Measurements from ENCODE around the gene RBP3.

The RBP3 gene

DNA sequence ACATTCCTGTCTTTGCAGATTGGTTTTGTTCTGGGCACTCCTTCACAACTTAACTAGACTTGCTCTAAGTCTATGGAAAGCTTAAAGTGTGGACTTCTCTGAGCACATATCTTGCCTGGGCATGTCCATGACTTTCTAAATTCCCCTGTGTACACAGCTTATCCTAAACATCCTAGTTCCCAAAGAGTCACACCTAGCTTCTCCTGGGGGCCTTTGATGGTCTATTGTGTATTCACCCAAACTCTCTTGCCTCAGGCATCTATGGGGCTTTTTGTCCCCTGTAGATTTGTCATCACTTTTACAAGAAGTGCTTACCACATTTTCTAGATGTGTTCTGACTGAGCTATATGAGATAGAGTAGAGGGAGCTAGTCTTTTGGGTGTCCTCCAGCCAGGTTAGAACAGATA lies 48.2 kb downstream of the RBP3 start:
- in situ Hi-C loops (cut with MboI; ENCODE audit: low sequenced_read_pairs) = no loop called here

DNA sequence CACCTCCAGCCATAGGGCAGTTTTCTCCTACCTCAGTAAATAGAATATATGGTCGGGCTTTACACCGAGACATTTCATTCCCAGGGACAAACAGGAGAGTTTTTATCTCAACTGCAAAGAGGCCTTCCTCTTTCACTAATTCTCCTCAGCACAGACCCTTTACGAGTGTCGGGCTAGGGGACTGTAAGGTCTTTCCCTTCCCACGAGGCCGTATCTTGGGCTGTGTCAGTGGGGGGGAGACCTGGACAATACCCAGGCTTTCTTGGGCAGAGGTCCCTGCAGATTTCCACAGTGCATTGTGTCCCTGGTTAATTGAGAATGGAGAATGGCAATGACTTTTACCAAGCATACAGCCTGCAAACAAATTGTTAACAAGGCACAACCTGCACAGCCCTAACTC lies 49.1 kb downstream of the RBP3 start:
- in situ Hi-C loops (cut with MboI; ENCODE audit: low sequenced_read_pairs) = no loop called here

- in situ Hi-C loops (cut with MboI; ENCODE audit: low sequenced_read_pairs) = no loop called here
Measured at GRCh38 chr10:47400251-47400650, 52.1 kb downstream of the RBP3 start.

GRCh38 chr10:47400786-47401185 lies 52.6 kb downstream of the RBP3 start:
- in situ Hi-C loops (cut with MboI; ENCODE audit: low sequenced_read_pairs) = no loop called here

- in situ Hi-C loops (cut with MboI; ENCODE audit: low sequenced_read_pairs) = no loop called here
Measured at GRCh38 chr10:47401210-47401609, 53.0 kb downstream of the RBP3 start.

DNA sequence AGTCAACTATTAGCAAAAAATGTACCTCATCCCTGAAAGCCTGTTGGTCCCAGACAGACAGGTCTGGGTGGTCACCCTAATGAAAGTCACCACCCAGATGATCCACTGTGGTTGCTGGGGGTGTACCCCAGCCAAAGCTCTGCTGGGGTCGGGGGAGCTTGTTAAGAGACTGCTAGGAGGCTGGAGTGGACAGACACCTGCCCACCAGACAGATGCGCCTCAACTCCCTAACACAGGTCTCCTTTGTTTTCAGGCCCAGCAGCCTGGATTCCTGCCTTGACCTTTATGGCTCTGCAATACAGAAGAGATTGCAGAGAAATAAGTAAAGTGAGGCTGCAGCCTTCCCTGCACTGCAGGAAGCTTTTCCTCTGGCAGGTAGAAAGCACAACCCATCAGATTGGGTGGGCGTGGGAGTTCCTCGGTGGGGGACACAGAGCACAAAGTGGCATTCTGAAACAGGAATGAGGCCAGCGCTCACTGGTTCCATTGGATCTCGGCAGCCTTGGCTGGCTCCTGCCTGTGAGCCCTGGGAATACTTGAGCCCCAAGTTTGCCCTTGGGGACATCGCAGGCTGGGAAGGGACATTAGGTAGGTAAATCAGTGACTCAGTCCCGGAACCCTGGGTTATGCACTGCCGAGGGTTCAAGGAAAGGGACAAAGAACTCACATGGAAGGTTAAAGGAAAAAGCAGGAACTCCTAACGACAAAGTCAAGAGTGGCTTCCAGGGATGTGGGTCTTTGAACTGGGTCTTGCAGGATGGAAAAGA lies 53.9 kb downstream of the RBP3 start:
- in situ Hi-C loops (cut with MboI; ENCODE audit: low sequenced_read_pairs) = no loop called here

GRCh38 chr10:47402641-47403301 lies 54.6 kb downstream of the RBP3 start:
- in situ Hi-C loops (cut with MboI; ENCODE audit: low sequenced_read_pairs) = no loop called here

DNA sequence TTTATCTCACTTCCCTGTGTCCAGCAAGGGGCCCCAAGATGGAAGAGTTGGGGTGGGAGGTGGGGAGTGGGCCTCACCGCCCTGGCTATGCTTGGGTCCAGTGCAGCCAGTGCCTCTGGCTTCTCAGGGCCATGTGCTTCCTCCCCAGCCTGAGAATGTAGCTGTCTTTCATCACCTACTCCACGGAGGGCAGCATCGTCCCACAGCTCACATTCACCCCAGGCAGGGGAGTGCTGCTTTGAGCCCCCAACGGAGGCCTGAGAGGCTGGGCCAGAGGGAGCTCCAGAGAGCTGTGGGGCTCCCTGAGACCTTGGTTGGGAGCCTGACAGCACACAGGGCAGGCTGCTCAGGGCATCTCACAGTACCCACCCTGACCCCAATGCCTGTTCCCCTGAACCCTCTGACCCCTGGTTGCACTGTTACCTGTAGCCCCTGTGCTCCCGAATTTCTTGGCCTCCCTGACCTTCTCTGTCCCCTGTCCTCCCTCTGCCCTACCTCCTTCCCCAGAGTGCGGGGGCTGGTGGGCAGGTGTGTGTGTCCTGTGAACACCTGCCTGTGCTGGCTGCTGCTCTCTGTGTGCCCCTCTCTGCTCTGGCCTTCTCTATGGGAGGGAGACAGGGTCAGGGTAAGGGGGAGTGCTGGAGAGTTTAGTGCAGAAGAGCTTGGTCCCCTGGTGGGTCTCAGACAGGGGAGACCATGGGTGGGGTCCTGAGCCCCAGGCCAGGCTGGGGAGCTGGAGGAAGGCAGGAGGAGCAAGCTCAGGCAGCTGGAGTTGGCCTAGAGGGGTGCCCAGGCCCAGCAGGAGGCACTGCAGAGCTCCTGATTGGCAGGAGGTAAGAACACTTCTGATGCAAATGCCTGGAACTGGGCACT lies 55.5 kb downstream of the RBP3 start:
- in situ Hi-C loops (cut with MboI; ENCODE audit: low sequenced_read_pairs) = no loop called here

DNA sequence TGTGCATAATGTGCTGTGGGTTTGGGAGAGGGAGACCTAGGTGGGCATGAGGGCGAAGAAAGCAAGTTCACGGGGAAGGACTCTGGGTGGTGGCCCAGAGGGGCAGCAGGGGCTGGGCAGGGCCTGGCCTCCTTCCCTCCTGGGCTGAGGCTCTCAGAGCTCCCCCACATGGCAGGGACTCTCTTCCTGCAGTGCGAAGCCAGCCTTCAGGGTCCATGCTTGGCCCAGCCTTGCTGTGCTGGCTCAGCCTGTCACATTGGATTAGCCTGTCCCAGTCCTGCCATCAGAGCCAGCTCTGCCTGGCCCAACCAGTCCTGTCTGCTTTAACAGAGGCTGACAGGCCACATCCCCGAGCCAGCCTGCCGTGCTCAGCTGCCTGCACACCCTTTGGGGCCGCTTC lies 56.3 kb downstream of the RBP3 start:
- in situ Hi-C loops (cut with MboI; ENCODE audit: low sequenced_read_pairs) = no loop called here

GRCh38 chr10:47404937-47405336 lies 56.8 kb downstream of the RBP3 start:
- in situ Hi-C loops (cut with MboI; ENCODE audit: low sequenced_read_pairs) = no loop called here

DNA sequence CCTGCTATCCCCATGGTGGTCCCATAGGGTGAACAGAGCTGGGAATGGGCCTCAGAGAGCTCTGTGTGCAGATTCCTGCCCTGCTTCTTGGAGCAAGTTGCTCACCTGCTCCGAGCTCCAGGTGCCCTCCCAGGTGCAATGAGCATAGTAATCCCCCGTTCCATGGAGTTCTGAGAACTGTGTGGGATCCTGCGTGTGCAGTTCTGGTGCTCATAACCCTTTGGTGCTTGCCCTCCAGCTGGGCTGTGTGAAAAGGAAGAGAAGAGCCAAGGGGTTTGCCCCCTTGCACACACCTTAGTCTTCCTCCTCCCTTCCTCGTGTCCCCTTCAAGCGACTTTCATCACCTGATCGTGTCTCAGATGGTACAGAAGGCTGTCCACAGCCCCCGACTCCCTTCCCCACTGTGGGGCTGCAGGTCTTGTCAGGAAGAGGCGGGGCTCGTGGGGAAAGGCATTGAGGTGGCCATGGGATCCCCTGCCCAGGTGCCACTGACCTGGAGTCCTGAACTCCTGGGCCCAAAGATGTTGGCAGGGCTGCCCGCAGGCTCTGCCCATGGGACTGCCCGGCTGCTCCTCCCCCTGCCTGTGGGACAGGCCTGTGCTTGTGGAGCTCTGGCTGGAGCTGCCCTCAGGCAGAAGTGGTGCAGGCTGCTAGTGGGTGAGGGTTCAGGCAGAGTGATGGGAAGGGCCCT lies 57.8 kb downstream of the RBP3 start:
- in situ Hi-C loops (cut with MboI; ENCODE audit: low sequenced_read_pairs) = no loop called here

GRCh38 chr10:47406548-47406869 lies 58.3 kb downstream of the RBP3 start:
- in situ Hi-C loops (cut with MboI; ENCODE audit: low sequenced_read_pairs) = no loop called here

DNA sequence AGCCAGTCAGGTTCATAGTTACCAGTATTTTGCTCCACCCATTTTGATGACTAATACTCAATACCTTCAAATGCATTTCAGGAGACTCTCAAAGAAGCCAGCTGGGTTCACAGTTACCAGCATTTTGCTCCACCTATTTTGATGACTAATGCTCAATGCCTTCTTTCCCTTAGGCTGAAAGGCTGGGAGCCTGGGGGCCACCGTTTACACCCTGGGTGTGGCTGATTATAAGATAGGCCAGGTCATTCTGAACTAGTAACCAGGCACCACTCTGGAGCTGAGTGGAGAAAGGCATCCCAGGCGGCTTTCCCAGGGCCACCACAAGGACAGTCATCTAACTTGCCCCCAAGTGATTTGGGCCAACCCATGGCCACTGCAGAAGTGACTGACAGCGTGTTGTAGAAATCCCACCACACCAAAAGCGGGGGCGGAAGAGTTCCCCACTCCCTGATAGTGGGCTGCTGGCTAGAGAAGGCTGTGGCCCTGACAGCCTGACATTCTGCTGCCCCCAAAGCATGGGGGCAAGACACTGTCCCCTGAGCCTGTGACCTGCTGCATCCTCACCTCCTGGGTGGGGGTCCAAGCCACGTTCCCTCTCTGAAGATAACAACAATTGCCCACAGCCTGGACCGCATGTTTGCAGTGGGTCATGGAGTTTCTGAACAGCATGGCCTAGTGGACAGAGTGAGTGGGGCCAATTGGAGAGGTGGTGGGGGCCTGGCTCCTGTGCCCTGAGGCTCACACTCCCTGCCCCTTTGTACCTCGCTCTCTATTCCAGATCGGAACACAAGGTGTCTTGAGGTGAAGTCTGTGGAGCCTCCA lies 58.9 kb downstream of the RBP3 start:
- in situ Hi-C loops (cut with MboI; ENCODE audit: low sequenced_read_pairs) = no loop called here

Data from hTERT RPE-1 (cell line).